ENCODE data around the gene NINL. TPM values are rescaled to one million over a fixed set of nuclear protein-coding genes. Genes with fewer than 3 reads are reported as not detected.

The NINL gene
- total RNA-seq, 4 donors from 2014 or later, result 3.1 to 9.7 (median 5.7) TPM

- in situ Hi-C loops (cut with MboI; ENCODE audit: low pct_ligation_motif_present in 1 of 4, low pct_unique_long_range_greater_than_20kb in 1 of 4, low sequenced_read_pairs in 3 of 4), result loop anchor here in 1 of 4 donors (25.0 kb wide), 1 partner anchor 283 kb away; no protein-coding TSS in a partner anchor
Observed at GRCh38 chr20:25579081-25579770, 6.1 kb downstream of the NINL start.

GRCh38 chr20:25576783-25577530 lies 8.4 kb downstream of the NINL start:
- DNase-seq, result no peak
- intact Hi-C loops (cut with DNase I; ENCODE audit: low total_unique reads), result no loop called here
- Histone ChIP-seq H3K27me3 (no peaks in the 10 kb centered on the region), H3K27ac (no peak overlapping the region), H3K4me3 (no peak overlapping the region), H3K4me1 (peaks cover 0 to 5% (median 0%) of the 10 kb centered on the region in 4 donors), H3K9me3 (no peaks in the 10 kb centered on the region), H3K36me3 (no peaks in the 10 kb centered on the region)
- in situ Hi-C loops (cut with MboI; ENCODE audit: low pct_ligation_motif_present in 1 of 4, low pct_unique_long_range_greater_than_20kb in 1 of 4, low sequenced_read_pairs in 3 of 4), result loop anchor here in 1 of 4 donors (25.0 kb wide), 1 partner anchor 285 kb away; no protein-coding TSS in a partner anchor
- TF ChIP-seq CTCF (IDR thresholded peaks at IDR 0.05), result no peak
- TF ChIP-seq EP300 (IDR thresholded peaks at IDR 0.05; ENCODE audit: low read depth), result no peak
- TF ChIP-seq POLR2AphosphoS5 (IDR thresholded peaks at IDR 0.05), result no peak
- no peak for TF ChIP-seq POLR2A (IDR thresholded peaks at IDR 0.05)
- WGBS, 2 donors (ENCODE audit: low coverage in 1 of 2), result 86 to 90% methylated on average over 4 to 16 of the region's 16 CpGs

More at GRCh38 chr20:25579081-25579770, 6.1 kb downstream of the NINL start:
- Histone ChIP-seq H3K27me3 (peaks cover 2% of the 10 kb centered on the region), H3K27ac (no peak overlapping the region), H3K4me3 (no peak overlapping the region), H3K36me3 (no peaks in the 10 kb centered on the region), H3K4me1 (peaks cover 0 to 3% (median 2%) of the 10 kb centered on the region in 4 donors), H3K9me3 (no peaks in the 10 kb centered on the region)
- intact Hi-C loops (cut with DNase I; ENCODE audit: low total_unique reads), result no loop called here
- no peak for DNase-seq
- WGBS, 2 donors (ENCODE audit: low coverage in 1 of 2), result 81% methylated on average over 11 of the region's 11 CpGs; no CpG with 5 or more reads in 1 of the 2 donors
- TF ChIP-seq POLR2AphosphoS5 (IDR thresholded peaks at IDR 0.05) (no peak), POLR2A (IDR thresholded peaks at IDR 0.05) (no peak), EP300 (IDR thresholded peaks at IDR 0.05; ENCODE audit: low read depth) (no peak), CTCF (IDR thresholded peaks at IDR 0.05) (no peak)

DNA sequence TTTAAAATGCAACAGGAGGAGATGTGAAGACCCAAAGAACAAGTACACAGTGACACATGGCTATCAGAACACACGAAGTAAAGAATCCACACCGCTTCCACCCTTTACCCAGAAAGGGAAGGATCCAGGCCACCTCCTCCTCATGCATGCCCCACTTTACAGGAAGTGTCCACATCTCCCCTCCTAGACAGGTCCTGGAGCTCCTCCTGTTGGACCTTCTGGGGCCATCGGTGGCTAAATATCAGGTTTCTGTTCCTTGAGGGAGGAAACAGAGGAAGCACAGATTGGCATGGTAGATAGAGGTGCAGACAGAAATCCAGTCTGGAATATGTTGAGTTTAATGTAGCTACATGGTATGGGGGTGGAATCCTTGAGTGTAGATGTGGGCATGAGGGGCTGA lies 10.9 kb downstream of the NINL start:
- Histone ChIP-seq H3K27me3 (no peaks in the 10 kb centered on the region), H3K4me3 (no peak overlapping the region), H3K36me3 (no peaks in the 10 kb centered on the region), H3K27ac (no peak overlapping the region), H3K9me3 (no peaks in the 10 kb centered on the region), H3K4me1 (peaks cover 0 to 5% (median 0%) of the 10 kb centered on the region in 4 donors)
- 72 to 87% methylated on average over 3 of the region's 3 CpGs for WGBS, 2 donors (ENCODE audit: low coverage in 1 of 2)
- intact Hi-C loops (cut with DNase I; ENCODE audit: low total_unique reads) (no loop called here), in situ Hi-C loops (cut with MboI; ENCODE audit: low pct_ligation_motif_present in 1 of 4, low pct_unique_long_range_greater_than_20kb in 1 of 4, low sequenced_read_pairs in 3 of 4) (loop anchor here in 1 of 4 donors (25.0 kb wide), 1 partner anchor 112 kb away; no protein-coding TSS in a partner anchor)
- DNase-seq, result no peak
- TF ChIP-seq EP300 (IDR thresholded peaks at IDR 0.05; ENCODE audit: low read depth) (no peak), POLR2A (IDR thresholded peaks at IDR 0.05) (no peak), POLR2AphosphoS5 (IDR thresholded peaks at IDR 0.05) (no peak), CTCF (IDR thresholded peaks at IDR 0.05) (no peak)
